Activated naive CD4-positive, alpha-beta T cell treated with anti-CD3 and anti-CD28 coated beads for 36 hours (primary cell): ENCODE measurements around the gene BCHE. TPM values are rescaled to one million over a fixed set of nuclear protein-coding genes. Genes with fewer than 3 reads are reported as not detected.
"Not testable (repeated sequence)": the region's sequence is repeated elsewhere in the genome, so short reads cannot be mapped to it uniquely, and the experiment has no call there.

ENCODE experiments used
- CTCF ChIA-PET: fragments of 350-600 bp; sonication (Branson Sonifier 250); formaldehyde crosslinking; loops from one replicate; lab custom pipeline; 2021; ENCODE audit warnings: antibody characterized with exemption; lab: Charles Lee
- DNase-seq: peaks from one replicate; pipeline ENCODE4 v3.0.0-alpha.2; 2020
- H3K27ac Mint-ChIP-seq: one replicate; pipeline ENCODE4 v1.8.0; 2021; ENCODE audit warnings: mild to moderate bottlenecking, mixed read lengths
- H3K27me3 Mint-ChIP-seq: one replicate; pipeline ENCODE4 v1.8.0; 2021; ENCODE audit warnings: low read depth, mixed read lengths
- H3K36me3 Mint-ChIP-seq: one replicate; pipeline ENCODE4 v1.8.0; 2021; ENCODE audit warnings: low read depth, mixed read lengths
- H3K4me1 Mint-ChIP-seq: one replicate; pipeline ENCODE4 v1.8.0; 2021; ENCODE audit warnings: low read depth, mixed read lengths
- H3K4me3 Mint-ChIP-seq: one replicate; pipeline ENCODE4 v1.8.0; 2021; ENCODE audit warnings: mild to moderate bottlenecking, moderate library complexity, mixed read lengths
- H3K9me3 Mint-ChIP-seq: one replicate; pipeline ENCODE4 v1.8.0; 2021; ENCODE audit warnings: mixed read lengths
- intact Hi-C: fragments of 100-400 bp; cut with micrococcal nuclease; formaldehyde crosslinking; loops from one replicate; pipeline ENCODE4 v1.15.1; 2023
- total RNA-seq, 2 experiments: library from RNA; stranded (reverse); gene quantifications; one replicate each; pipeline ENCODE4 v1.2.3, GENCODE V29; 2021

Gene BCHE
- total RNA-seq, 2 experiments from 2014 or later: not detected

GRCh38 chr3:165807937-165808336, 29.3 kb downstream of the BCHE start:
- H3K27ac Mint-ChIP-seq, H3K9me3 Mint-ChIP-seq, DNase-seq, H3K27me3 Mint-ChIP-seq, H3K4me3 Mint-ChIP-seq, H3K36me3 Mint-ChIP-seq, H3K4me1 Mint-ChIP-seq, intact Hi-C loops: not testable (repeated sequence)
- CTCF ChIA-PET: interaction anchor here (0.7 kb wide), 2 partner anchors 84 to 232 kb away, joined by 3 to 4 read pairs; no protein-coding TSS in a partner anchor

DNA sequence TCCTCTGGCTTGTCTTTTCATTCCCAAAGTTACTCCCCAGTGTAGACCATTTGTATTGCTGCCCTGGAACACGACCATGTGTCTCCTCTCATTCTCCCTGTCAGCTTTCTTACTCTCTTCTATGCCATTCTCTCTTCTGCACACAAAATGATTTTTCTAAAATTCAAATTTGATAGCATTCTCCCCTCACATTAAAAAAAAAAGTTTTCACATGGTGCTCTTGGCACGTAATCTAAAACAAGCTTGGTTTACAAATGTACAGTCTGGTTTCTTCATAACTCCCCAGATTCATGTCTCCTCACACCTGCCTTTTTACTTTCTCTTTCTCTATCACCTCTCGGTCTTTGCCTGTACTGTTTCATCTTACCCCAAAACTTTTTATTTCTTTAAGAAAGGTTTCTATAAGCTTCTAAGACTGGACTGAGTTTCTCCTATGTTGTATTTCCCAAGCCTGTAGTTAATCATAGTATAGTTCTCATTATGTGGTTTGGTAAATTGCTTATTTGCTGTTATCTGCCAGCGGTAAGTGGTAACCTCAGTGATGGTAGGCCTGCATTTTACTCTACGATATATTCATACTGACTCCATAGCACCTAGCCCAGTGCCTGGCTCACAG, 31.2 kb downstream of the BCHE start:
- no peak overlapping the region for H3K27ac Mint-ChIP-seq
- no peaks in the 10 kb centered on the region for H3K9me3 Mint-ChIP-seq
- CTCF ChIA-PET: interaction anchor here (0.6 kb wide), 1 partner anchor 256 kb away, joined by 3 read pairs; no protein-coding TSS in a partner anchor
- DNase-seq: no peak
- no peaks in the 10 kb centered on the region for H3K27me3 Mint-ChIP-seq
- H3K4me1 Mint-ChIP-seq: no peaks in the 10 kb centered on the region
- H3K4me3 Mint-ChIP-seq: no peak overlapping the region
- intact Hi-C loops: no loop called here
- H3K36me3 Mint-ChIP-seq: no peaks in the 10 kb centered on the region

GRCh38 chr3:165803471-165803870, 33.8 kb downstream of the BCHE start:
- Mint-ChIP-seq H3K36me3 (no peaks in the 10 kb centered on the region), H3K4me3 (no peak overlapping the region), H3K27me3 (no peaks in the 10 kb centered on the region), H3K9me3 (no peaks in the 10 kb centered on the region), H3K27ac (no peak overlapping the region), H3K4me1 (no peaks in the 10 kb centered on the region)
- no peak for DNase-seq
- CTCF ChIA-PET: no interaction called here
- intact Hi-C loops: no loop called here

DNA sequence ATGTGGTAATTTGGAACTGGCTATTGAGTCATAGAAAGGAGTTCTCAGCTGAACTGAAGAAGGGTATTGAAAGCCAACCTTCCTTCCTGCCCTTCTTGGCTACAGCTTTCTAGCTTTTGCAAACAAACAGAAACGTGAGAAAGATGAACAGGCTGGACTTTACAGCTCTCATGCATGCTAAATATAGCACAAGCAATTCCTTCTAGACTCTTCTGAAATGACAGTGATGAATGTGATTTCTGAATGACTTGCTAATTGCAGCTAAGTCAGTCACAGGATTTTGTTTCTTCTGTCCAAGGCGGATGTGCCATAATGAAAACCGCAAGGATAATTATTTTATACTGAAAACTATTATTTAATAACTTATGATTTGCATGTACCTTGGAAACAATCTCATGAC, 36.3 kb downstream of the BCHE start:
- H3K9me3 Mint-ChIP-seq: peaks cover 3% of the 10 kb centered on the region
- H3K4me3 Mint-ChIP-seq: no peak overlapping the region
- no peaks in the 10 kb centered on the region for H3K4me1 Mint-ChIP-seq
- DNase-seq: no peak
- CTCF ChIA-PET: no interaction called here
- no peaks in the 10 kb centered on the region for H3K27me3 Mint-ChIP-seq
- intact Hi-C loops: no loop called here
- no peak overlapping the region for H3K27ac Mint-ChIP-seq
- H3K36me3 Mint-ChIP-seq: no peaks in the 10 kb centered on the region

- no peak overlapping the region for H3K4me3 Mint-ChIP-seq
- DNase-seq: no peak
- H3K27me3 Mint-ChIP-seq: no peaks in the 10 kb centered on the region
- CTCF ChIA-PET: no interaction called here
- H3K36me3 Mint-ChIP-seq: no peaks in the 10 kb centered on the region
- no peaks in the 10 kb centered on the region for H3K4me1 Mint-ChIP-seq
- H3K27ac Mint-ChIP-seq: no peak overlapping the region
- intact Hi-C loops: no loop called here
- peaks cover 5% of the 10 kb centered on the region for H3K9me3 Mint-ChIP-seq
Measured at GRCh38 chr3:165799026-165799425, 38.2 kb downstream of the BCHE start.

GRCh38 chr3:165797551-165797950, 39.7 kb downstream of the BCHE start:
- H3K36me3 Mint-ChIP-seq: no peaks in the 10 kb centered on the region
- intact Hi-C loops: no loop called here
- no peak for DNase-seq
- no peaks in the 10 kb centered on the region for H3K4me1 Mint-ChIP-seq
- no peak overlapping the region for H3K4me3 Mint-ChIP-seq
- no peak overlapping the region for H3K27ac Mint-ChIP-seq
- CTCF ChIA-PET: no interaction called here
- H3K27me3 Mint-ChIP-seq: no peaks in the 10 kb centered on the region
- H3K9me3 Mint-ChIP-seq: peaks cover 5% of the 10 kb centered on the region

DNA sequence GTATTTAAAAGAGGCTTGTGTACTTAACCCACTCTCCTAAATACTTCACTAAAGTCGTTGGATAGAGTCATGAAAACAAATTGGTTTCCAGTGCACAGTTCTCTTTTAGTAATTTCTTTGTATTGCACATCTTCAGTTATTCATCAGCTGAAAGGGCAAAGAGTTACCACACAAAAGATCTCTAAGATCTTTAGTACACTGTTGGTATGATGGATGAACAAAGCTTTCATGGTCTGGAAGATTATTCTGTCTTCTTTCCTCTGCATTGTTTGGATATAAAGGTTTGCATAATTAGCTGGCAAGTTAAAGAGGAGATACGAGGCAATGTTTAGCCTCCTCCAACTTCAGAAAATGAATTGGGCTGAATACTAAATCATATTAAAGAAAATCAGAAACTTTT, 40.5 kb downstream of the BCHE start:
- Mint-ChIP-seq H3K4me1 (no peaks in the 10 kb centered on the region), H3K9me3 (peaks cover 5% of the 10 kb centered on the region), H3K4me3 (no peak overlapping the region), H3K27me3 (no peaks in the 10 kb centered on the region), H3K36me3 (no peaks in the 10 kb centered on the region), H3K27ac (no peak overlapping the region)
- no peak for DNase-seq
- intact Hi-C loops: no loop called here
- CTCF ChIA-PET: no interaction called here

DNA sequence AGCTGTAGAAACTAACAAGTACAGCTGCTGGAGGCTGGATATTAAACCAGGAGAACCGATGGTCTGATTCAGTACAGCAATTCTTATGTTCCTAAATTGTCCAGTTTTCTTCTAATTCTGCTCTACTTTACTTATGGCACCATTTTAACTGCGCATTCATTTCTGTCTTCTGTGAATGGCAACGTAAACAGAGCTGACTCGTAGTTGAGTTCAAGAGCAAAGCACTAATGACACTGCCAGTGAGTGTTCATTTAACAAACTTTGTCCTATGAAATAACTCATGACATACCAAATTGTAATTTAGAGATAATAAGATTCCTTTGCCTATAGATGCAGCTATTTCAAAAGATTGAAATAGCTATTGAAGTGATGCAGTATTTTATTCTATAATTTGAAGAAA, 48.7 kb downstream of the BCHE start:
- Mint-ChIP-seq H3K36me3 (no peaks in the 10 kb centered on the region), H3K4me1 (no peaks in the 10 kb centered on the region), H3K9me3 (peaks cover 5% of the 10 kb centered on the region), H3K27me3 (no peaks in the 10 kb centered on the region), H3K4me3 (no peak overlapping the region), H3K27ac (no peak overlapping the region)
- no peak for DNase-seq
- CTCF ChIA-PET: no interaction called here
- intact Hi-C loops: no loop called here

DNA sequence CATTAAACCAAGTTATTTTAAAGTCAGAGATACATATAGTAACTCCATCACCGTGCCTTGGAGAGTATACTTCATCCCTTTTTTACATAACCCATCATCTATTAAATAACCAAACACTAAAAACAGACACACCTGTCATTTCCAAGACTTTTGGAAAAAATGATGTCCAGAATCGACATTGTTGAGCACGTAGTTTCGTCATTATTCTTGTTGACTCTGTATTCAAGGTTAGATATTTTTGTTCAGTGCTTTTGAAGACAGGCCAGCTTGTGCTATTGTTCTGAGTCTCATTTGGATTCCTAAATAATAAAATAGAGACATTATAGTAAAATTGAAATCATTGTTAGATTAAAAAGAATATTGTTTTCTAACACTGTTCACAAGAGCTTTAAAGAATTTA, 51.2 kb downstream of the BCHE start:
- CTCF ChIA-PET: interaction anchor here (1.0 kb wide), 1 partner anchor 83 kb away, joined by 3 read pairs; no protein-coding TSS in a partner anchor
- intact Hi-C loops: no loop called here
- DNase-seq: no peak
- H3K4me1 Mint-ChIP-seq: no peaks in the 10 kb centered on the region
- no peaks in the 10 kb centered on the region for H3K36me3 Mint-ChIP-seq
- H3K27me3 Mint-ChIP-seq: no peaks in the 10 kb centered on the region
- H3K27ac Mint-ChIP-seq: no peak overlapping the region
- H3K9me3 Mint-ChIP-seq: peaks cover 6% of the 10 kb centered on the region
- no peak overlapping the region for H3K4me3 Mint-ChIP-seq

DNA sequence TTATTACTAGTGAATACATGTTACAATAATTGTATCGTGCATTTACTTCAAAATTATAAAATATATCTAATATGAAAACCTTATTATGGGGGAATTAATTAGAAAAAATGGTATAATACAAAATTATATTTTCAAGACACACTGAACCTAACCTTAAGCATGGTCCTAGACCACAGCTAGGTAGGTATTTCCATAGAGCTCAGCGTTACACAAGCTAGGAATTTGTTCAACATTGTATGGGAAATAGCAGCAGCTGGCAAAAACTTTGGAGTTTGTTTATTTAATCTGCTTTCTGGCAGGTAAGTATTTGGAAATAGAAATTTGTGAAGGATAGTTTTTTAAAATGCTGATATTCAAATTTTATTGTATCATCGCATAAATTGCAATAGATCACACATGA, 52.9 kb downstream of the BCHE start:
- Mint-ChIP-seq H3K27me3 (no peaks in the 10 kb centered on the region), H3K27ac (no peak overlapping the region), H3K4me3 (no peak overlapping the region), H3K4me1 (no peaks in the 10 kb centered on the region), H3K9me3 (peaks cover 4% of the 10 kb centered on the region), H3K36me3 (no peaks in the 10 kb centered on the region)
- intact Hi-C loops: no loop called here
- no peak for DNase-seq
- CTCF ChIA-PET: no interaction called here

GRCh38 chr3:165783383-165783782, 53.8 kb downstream of the BCHE start:
- Mint-ChIP-seq H3K27me3 (no peaks in the 10 kb centered on the region), H3K4me3 (no peak overlapping the region), H3K4me1 (no peaks in the 10 kb centered on the region), H3K36me3 (no peaks in the 10 kb centered on the region), H3K9me3 (peaks cover 4% of the 10 kb centered on the region), H3K27ac (no peak overlapping the region)
- CTCF ChIA-PET: no interaction called here
- intact Hi-C loops: no loop called here
- DNase-seq: no peak

- H3K4me1 Mint-ChIP-seq: no peaks in the 10 kb centered on the region
- H3K4me3 Mint-ChIP-seq: no peak overlapping the region
- H3K27me3 Mint-ChIP-seq: no peaks in the 10 kb centered on the region
- CTCF ChIA-PET: no interaction called here
- intact Hi-C loops: no loop called here
- H3K27ac Mint-ChIP-seq: no peak overlapping the region
- no peak for DNase-seq
- H3K36me3 Mint-ChIP-seq: no peaks in the 10 kb centered on the region
- H3K9me3 Mint-ChIP-seq: peaks cover 4% of the 10 kb centered on the region
Measured at GRCh38 chr3:165778891-165779290, 58.3 kb downstream of the BCHE start.

DNA sequence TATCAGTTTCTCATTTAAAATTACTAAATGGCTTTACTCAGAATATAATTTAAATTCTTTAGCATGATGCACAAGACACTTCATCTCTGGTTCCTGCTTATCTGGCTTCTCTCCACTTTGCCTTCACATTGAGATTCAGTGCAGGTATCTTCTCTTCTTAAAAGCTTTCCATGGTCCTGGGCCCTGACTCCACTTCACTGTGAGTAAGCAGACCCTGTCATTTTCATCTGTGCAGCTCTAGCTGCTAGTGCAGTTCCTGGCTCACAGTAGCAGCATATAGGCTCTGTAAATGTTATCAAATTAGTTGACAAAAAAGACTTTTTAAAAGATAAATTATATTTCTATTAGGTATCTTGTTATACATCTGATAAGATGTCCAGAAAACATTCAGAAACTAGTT, 58.8 kb downstream of the BCHE start:
- CTCF ChIA-PET: no interaction called here
- H3K27ac Mint-ChIP-seq: no peak overlapping the region
- intact Hi-C loops: no loop called here
- H3K4me1 Mint-ChIP-seq: no peaks in the 10 kb centered on the region
- H3K36me3 Mint-ChIP-seq: no peaks in the 10 kb centered on the region
- peaks cover 4% of the 10 kb centered on the region for H3K9me3 Mint-ChIP-seq
- H3K27me3 Mint-ChIP-seq: no peaks in the 10 kb centered on the region
- H3K4me3 Mint-ChIP-seq: no peak overlapping the region
- no peak for DNase-seq
